ENCODE results near the gene TSSK2.

DNA sequence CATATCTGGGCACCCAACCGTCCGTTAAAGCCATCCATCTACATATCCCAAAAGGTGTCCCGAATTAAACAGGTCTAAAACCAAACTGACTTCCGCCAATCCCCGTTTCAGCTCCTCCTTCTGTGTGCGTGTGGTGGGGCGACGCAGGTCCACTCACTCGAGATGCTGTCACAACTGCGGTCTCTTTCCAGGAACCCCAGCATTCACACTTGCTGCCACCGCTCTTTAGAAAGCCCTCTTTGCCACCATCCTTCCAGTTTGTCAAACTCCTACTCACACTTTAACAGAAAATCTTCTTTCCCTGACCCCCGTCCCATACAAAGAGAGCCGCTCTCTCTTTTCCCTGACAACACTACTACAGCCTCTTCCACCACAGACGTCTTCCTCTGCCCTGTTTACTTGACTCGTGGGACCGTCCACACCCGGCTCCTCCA lies 12.9 kb downstream of the TSSK2 start:
- no peak for TF ChIP-seq ZNF549 (tag by site-specific recombination; IDR thresholded peaks at IDR 0.05)
- no peak for TF ChIP-seq YY1 (tag by site-specific recombination; IDR thresholded peaks at IDR 0.05)
- no peak for TF ChIP-seq ZNF777 (tag by site-specific recombination; IDR thresholded peaks at IDR 0.05; ENCODE audit: borderline replicate concordance)
- TF ChIP-seq, protein P1, sequence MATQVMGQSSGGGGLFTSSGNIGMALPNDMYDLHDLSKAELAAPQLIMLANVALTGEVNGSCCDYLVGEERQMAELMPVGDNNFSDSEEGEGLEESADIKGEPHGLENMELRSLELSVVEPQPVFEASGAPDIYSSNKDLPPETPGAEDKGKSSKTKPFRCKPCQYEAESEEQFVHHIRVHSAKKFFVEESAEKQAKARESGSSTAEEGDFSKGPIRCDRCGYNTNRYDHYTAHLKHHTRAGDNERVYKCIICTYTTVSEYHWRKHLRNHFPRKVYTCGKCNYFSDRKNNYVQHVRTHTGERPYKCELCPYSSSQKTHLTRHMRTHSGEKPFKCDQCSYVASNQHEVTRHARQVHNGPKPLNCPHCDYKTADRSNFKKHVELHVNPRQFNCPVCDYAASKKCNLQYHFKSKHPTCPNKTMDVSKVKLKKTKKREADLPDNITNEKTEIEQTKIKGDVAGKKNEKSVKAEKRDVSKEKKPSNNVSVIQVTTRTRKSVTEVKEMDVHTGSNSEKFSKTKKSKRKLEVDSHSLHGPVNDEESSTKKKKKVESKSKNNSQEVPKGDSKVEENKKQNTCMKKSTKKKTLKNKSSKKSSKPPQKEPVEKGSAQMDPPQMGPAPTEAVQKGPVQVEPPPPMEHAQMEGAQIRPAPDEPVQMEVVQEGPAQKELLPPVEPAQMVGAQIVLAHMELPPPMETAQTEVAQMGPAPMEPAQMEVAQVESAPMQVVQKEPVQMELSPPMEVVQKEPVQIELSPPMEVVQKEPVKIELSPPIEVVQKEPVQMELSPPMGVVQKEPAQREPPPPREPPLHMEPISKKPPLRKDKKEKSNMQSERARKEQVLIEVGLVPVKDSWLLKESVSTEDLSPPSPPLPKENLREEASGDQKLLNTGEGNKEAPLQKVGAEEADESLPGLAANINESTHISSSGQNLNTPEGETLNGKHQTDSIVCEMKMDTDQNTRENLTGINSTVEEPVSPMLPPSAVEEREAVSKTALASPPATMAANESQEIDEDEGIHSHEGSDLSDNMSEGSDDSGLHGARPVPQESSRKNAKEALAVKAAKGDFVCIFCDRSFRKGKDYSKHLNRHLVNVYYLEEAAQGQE (tag by site-specific recombination; IDR thresholded peaks at IDR 0.05): no peak
- TF ChIP-seq, protein P2, sequence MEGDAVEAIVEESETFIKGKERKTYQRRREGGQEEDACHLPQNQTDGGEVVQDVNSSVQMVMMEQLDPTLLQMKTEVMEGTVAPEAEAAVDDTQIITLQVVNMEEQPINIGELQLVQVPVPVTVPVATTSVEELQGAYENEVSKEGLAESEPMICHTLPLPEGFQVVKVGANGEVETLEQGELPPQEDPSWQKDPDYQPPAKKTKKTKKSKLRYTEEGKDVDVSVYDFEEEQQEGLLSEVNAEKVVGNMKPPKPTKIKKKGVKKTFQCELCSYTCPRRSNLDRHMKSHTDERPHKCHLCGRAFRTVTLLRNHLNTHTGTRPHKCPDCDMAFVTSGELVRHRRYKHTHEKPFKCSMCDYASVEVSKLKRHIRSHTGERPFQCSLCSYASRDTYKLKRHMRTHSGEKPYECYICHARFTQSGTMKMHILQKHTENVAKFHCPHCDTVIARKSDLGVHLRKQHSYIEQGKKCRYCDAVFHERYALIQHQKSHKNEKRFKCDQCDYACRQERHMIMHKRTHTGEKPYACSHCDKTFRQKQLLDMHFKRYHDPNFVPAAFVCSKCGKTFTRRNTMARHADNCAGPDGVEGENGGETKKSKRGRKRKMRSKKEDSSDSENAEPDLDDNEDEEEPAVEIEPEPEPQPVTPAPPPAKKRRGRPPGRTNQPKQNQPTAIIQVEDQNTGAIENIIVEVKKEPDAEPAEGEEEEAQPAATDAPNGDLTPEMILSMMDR (tag by site-specific recombination; IDR thresholded peaks at IDR 0.05): no peak
- no peak for TF ChIP-seq ZNF785 (tag by site-specific recombination; IDR thresholded peaks at IDR 0.05)
- TF ChIP-seq GLI4 (tag by site-specific recombination; IDR thresholded peaks at IDR 0.05): no peak
- TF ChIP-seq SETDB1 (IDR thresholded peaks at IDR 0.05; ENCODE audit: insufficient read length, low read length): no peak
- no peak for TF ChIP-seq TCF7L2 (IDR thresholded peaks at IDR 0.05; ENCODE audit: borderline replicate concordance, low read depth, low read length)
- TF ChIP-seq ZNF530 (tag by site-specific recombination; IDR thresholded peaks at IDR 0.05; ENCODE audit: low read depth): no peak
- no peak for TF ChIP-seq ZBTB7A (tag by site-specific recombination; IDR thresholded peaks at IDR 0.05; ENCODE audit: low read depth)
- TF ChIP-seq, protein P3, sequence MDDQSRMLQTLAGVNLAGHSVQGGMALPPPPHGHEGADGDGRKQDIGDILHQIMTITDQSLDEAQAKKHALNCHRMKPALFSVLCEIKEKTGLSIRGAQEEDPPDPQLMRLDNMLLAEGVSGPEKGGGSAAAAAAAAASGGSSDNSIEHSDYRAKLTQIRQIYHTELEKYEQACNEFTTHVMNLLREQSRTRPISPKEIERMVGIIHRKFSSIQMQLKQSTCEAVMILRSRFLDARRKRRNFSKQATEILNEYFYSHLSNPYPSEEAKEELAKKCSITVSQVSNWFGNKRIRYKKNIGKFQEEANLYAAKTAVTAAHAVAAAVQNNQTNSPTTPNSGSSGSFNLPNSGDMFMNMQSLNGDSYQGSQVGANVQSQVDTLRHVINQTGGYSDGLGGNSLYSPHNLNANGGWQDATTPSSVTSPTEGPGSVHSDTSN (CRISPR knock-in tag; IDR thresholded peaks at IDR 0.05): no peak
- no peak for TF ChIP-seq ZNF174 (tag by site-specific recombination; IDR thresholded peaks at IDR 0.05)
